HG02943 (cell line): Measurements from ENCODE around the gene CHID1.

Experiments
- ATAC-seq: cut with Tn5 transposase; IDR thresholded peaks from one replicate; pipeline ENCODE4 v1.9.1; 2021; ENCODE audit warnings: mild to moderate bottlenecking, low read depth, moderate library complexity; ENCODE audit not compliant: unreplicated experiment

CHID1 gene

DNA sequence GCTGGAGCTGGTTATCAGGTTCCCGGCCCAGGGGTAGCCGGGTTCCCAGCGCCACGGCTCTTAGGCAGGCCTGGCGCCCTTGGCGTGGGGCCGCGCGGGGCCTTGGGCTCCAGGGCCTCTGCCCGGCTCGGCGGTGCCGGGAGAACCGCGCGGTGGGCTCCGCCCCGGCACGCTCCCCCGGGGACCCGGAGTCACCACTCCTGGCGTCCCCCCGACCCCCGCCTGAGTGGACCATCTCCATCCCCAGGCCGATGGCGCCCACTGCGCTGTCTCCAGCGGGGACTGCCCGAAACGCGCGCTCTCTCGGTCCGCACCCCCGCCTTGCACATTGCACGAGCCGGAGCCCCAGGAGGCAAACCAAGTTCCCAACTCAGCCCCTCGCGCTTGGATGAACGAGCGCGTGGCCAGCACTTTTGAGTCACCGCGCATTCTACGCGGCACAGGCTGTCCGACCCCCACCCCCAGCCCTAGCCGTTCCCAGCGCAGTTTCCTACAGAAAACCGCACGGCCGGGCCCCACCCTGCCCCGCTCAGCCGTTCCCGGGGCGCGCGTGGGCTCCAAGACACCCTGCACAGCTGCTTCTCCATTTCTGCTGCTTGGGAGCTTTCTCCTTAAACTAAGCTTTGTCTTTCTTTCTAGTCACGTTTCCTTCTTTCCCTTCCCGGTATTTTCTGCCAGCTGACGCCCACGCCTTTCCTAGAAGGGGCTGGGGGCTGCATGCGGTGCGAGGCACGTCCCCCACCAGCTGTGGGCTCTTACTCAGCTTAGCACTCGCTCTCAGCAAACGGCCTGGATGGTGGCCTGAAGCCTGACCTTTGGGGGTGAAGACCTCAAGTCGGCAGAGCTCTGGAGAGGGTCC lies 650 bp upstream of the CHID1 start:
- ATAC-seq: peak; percentile 25

DNA sequence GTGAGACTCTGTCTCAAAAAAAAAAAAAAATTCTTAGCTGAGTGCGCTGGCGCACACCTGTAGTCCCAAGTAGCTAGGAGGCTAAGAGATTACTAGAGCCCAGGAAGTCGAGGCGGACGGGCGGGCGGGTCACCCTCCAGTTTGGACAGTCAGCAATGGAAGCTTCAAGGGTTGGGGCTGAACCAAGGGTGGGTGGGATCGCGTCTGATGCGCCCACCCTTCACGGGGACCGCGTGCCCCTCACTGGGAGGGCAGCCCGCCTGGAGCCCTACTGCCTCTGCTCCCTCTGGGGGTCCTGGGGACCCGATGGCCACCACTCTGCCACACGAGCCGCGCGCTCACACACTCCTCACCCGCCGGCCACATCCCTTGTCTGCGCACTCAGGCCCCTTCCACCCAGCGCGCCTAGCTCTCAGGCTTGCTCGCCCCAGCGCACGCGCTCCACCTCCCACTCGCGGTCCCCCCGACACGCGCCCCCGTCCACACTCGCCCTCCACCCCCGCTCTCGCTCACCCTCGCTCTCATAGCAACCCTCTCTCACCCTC lies 494 bp downstream of the CHID1 start:
- ATAC-seq: no peak

DNA sequence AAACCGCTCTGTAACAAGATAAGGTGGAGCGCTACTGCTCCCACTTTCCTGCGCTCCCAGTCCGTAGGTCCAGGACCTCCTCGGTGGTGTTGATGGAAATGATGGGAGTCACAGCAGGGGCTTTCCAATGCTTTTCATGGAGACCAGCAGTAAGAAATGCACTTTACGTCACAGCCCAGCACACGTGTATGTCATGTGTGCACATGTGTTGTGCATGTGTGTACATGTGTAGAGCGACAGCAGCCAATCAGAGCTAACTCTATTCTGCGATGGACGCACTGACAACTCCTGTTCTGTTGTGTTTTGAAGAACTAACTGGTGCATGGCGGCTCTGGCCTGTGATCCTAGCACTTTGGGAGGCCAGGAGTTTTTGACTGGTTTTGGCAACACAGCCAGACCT lies 1.2 kb downstream of the CHID1 start:
- ATAC-seq: no peak

DNA sequence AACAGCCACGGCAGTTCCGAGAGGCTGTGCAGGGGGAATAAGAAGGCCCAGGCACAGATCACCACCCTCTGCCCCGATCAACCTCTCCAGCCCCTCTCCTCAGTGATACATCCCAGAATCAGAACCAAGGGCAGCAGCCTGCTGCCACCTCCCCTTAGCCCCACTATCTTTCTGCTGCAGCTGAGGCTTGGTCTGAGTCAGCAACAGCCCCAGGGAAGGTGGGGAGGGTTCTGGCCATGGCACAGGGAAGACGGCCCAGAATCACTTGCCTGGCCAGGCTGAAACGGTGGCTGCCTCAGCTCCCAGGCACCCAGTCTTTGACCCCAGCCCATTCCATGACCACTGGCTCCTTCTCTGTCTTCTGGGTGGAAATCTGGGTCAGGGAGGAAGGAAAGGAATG lies 2.3 kb downstream of the CHID1 start:
- no peak for ATAC-seq

DNA sequence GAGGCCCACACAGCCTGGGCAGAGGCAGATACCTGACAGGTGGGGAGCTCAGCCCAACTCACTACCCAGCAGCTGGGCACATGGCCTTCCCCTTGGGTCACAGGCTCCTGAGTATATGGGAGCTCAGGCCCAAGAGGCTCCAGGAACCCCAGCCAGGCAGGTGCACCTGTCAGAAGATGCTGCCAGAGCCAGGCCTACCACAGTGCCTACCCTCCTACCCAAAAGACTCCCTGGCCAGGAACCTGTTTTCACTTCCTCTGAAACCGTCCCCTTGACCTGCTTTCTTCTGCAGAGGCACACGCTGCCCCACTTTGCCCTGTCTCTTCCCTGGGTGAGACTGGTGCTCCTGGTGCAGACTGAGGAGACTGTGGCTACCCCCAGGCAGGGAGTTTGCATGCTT lies 2.9 kb downstream of the CHID1 start:
- no peak for ATAC-seq

DNA sequence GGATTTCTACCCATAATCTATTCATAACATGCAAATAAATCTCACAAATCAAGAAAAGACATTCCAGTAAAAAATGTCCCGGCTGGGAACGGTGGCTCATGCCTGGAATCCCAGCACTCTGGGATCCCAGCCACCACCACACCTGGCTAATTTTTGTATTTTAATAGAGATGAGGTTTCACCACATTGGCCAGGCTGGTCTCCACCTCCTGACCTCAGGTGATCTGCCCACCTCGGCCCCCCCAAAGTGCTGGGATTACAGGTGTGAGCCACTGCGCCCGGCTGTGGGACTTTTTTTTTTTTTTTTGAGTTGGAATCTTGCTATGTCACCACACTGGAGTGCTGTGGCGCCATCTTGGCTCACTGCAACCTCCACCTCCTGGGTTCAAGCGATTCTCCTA lies 4.7 kb downstream of the CHID1 start:
- no peak for ATAC-seq

DNA sequence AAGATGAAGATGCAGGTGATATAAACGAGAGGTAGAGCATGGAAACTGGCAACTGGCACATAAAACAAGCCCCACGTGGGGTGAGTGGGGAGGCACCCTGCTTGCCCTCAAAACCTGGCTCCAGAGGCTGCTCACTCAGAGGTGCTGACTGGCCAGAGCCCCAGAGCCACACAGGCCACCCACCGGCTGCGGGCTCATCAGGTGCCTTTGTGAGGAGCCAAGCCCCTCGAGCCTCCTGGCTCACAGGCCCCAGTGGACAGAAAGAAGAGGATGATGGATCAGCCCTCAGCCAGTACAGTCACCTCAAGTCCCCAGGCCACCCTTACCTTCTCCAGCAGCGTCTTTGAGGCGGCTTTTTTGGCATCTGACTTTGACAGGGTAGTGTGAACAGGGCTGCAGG lies 6.2 kb downstream of the CHID1 start:
- ATAC-seq: no peak

DNA sequence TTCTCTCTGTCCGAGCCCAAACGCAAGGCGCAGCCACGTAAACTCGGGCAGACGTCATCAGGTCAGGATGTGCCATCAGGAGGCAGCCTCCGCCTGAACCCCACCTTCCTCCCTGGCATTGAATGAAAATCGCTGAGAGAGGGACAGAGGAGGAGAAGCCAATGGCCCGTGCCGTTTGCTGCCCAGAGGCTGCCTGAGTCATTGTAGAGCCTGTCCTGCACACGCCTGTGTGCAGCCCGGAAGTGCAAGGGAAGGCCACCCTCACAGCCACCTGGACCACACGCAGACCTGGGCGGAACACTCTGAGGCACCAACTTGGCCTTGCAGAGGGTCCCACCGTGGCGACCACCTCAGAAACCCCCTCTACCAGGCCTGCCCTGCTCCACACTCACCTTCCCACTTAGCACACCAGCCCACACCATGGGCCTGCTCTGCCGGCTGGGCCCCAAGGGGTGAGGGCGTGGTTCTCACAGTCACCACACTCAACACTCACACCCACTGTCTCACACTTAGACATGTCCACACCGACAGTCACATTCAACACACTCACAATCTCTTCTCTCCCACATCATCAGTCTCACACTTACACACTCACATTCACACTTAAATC lies 9.1 kb downstream of the CHID1 start:
- no peak for ATAC-seq

DNA sequence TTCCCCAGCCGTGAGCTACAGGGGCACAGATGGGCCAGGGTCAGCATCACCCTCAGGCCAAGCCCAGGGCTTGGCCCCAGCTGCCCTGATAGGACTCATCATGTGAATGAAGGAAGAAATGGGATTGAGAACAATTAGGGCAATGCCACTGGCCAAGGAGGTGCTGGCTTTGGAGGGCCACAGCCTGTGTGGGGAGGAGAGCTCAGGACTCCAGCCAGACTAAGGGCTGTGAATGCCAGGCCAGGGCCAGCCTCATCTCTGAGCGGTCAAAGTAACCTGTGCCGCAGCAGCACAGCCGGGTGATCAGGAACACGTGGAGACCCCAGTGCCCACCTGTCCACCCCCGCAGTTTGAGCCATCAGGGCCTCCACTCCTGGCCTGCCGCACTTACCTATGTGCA lies 10.1 kb downstream of the CHID1 start:
- ATAC-seq: no peak

DNA sequence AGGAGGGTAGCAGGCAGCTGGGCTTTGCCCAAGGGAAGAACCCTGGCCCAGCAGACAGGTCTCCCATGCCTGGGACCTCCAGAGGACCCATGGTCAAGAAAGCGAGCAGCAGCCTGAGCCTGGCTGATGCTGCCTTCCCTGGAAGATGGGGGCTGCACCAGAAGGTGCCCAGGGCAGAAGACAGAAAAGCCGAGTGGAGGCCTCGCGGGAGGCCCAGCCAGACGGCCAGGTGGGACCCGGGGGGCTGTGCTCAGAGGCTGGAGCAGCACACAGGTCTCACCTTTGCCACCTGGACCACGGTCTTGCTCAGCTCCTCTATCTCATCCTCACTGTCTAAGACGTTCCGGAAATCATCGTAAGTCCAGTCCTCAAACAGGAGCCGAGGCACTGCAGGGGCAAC lies 10.9 kb downstream of the CHID1 start:
- no peak for ATAC-seq

DNA sequence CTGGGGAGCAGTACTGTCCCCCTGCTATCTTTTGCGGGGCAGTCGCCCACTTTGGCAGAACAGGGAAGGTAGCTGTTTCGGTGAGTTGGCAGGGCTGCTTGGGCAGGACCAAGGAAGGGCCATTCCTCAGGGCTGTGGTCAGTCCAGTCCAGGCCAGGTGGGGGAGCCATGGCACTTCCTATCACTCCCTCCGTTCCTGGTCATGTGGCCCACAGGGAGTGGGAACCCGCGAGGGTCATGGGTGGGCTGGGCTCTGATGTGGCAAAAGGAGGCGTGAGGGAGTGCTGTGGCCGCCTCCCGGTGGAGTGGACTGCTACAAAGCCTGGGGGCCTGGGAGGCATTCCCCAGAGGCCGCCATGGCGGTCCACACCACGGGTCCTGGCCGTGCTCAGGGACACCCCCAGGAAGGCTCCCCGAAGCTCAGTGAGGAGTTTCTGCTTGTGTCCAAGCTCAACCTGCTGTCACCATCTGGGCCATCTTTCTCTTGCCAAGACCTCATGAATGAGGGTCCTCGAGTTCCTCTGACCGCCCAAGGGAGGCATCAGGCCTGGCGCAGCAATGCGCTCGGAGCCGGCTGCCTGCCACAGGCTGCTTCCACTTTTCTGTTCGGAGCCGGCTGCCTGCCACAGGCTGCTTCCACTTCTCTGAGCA lies 11.9 kb downstream of the CHID1 start:
- ATAC-seq: no peak

DNA sequence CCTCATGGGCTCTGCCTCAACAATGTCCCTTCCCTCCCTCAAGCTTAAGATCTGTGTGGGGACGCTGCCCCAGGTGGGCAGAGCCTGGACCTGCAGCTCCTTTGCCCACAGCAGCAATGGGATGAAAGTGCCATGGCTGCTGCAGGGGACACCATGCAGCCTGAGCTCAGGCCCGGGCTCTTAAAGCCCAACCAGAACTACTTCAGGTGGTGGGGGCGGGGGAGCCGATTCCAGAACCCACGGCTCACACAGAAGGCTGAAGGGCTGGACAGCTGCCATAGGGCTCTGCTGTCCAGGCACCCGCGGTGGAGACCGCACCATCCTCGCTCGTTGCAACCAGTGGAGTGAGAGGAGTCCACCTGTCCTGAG lies 12.5 kb downstream of the CHID1 start:
- ATAC-seq: no peak

DNA sequence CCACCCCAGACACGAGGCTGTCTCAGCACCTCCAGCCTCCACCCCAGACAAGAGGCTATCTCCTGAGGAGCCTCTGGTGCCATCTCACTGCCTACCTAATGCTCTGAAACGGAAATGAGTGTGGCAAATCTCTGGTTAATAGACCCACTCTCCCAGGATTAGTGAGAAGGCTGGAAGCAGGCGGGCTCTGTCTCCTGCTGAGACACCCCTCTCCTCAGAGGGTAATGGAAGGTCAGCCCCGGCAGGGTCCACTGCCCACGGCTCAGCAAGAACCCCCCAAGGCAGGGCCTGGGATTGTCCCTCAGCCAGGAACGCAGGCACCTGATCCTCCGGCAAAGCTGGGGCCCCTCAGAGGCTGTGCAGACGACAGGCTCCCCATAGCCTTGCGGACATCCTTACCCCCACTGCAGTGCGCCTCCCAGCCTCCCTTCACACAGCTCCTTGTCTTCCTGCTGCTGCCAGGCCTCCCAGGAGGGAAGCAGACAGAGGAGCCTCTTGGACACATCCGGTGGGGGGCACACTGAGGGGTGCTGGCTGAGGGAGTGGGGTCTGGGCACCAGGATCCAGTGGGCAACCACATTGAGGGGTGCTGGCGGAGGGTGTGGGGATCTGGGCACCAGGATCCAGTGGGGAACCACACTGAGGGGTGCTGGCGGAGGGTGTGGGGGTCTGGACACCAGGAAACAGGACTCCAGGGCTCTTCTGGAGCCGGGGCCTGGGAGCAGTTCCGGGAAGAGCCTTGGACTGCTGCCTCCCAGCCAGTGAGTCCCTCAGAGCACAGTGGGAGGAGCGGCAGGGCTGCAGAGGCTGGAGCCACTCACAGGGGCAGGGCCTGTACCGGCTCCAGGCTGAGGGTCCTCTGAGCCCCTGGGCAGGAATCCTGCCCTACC lies 13.1 kb downstream of the CHID1 start:
- ATAC-seq: no peak

DNA sequence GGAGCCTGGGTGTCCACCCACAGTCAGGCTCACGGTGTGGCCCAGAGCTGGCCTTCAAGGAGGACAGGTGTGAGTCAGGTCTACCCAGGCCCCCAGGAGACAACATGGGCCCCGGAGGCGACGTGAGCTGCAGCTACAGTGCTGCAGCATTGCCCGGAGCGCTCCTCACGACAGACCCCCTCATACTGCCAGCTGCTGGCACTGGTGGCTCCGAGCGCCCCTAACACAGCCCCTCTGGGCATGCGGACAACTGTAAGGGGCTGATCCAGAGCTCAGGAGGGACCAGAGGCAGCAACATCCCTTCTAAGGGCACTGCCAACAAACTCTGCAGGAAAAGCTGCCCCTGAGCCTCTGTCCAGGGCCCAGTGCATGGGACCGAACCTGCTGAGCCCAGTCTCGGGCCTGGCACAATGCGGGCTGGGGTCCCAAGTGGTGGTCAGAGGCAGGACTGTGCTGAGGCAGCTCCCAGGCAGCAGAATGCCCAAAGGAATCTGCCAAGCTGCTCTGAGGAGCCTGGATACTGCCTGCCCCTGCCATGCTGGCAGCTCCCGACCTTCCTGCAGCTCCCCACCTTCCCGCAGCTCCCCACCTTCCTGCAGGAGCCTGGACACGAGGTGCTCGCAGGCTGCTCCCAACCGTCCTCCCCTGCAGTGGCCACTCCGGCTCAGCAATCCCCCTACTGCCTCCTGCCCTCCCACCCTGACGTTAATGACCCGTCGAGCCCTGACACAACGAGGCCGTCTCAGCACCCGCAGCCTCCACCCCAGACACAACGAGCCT lies 15.1 kb downstream of the CHID1 start:
- ATAC-seq: no peak

DNA sequence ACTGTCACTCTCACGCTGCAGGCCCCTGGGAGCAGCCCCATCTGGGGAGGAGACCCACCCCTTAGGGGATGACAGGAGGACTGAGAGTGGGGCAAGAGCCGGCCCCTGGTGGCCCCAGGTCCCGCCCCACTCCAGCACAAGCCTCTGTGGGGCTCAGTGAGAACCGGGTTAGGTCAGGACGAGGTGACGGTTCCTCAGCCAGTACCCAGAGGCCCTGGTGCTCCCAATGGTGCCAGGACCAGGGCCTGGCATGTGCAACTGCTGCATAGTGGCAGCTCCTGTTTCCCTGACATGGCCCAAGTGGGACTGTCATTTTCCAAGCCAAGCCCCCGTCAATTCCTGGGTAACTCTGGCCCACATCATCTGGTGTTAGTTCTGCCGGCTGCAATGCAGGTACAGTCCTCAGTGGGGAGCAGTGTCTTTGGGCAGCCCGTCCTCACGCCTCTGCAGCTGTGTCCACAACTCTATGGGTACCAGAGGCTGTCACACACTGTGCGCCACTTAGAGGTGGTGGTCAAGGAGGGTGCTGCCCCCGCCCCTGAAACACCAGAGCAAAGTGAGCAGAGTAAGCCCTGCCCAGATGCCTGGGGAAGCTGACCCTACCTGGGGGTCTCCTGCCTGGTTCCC lies 15.9 kb downstream of the CHID1 start:
- ATAC-seq: no peak

DNA sequence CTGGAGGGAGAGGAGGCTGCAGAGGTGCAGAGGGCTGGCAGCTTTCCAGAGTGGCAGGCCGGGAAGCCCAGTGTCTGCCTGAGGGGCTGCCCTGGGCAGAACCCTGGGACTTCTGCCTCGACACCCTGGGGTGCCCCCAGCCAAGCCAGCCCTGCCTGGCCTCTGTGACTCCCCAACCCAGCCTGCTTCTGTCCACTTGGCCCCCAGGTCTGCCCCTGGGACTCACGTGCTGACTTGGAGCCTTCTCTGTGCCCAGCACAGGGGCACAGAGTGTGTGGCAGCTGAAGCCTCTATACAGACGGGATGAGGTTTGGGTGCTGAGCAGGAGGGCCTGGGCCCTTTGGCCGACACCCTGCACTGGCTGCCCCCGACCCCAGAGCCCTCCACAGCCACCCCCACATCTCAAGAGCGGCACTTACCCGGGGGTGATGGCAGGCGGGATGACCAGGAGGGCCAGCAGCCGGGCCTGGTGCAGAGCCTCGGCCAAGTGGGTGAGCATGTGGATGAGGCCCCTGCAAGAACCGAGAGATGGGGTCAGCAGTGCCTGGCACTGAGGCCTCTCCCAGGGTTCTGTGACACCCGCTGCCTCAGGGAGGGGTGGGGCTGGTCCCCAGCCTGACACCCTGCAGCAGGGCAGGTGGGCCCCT lies 17.5 kb downstream of the CHID1 start:
- no peak for ATAC-seq

DNA sequence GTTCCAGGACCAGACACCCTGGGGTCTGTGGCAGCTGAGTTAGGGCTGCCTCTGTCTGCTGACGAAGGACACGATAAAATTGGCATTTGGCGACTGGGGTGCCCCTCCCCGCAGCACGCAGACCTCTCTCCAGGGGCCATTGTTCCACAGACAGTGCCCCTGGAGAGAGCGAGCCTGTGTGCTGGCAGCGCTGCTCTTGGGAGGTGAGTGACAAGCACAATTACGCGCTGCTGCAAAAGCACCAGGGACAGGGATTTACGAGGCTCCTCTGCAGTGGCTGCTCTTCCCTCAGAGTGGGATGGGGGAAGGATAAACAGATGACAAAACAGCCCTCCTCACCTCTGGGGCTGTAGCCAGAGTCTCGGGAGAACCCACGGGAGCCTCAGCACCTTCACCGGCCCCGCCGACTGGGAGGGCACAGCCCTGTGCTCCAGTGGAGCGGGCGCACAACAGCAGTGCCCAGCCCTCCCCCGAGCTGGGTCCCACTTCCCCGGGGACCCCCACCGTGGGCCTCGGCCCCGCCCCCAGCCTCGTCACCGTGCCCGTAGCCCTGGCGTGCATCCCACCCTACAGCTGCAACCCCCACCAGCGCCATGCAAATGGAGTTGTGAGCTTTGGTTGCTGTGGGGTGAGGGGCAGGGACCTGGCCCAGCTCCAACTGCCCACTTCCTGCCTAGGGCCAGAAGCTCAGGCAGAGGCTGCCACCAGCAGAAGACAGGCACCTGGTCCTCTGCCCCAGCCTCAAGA lies 19.6 kb downstream of the CHID1 start:
- ATAC-seq: no peak
